GM12801 (cell line): ENCODE results near the gene C1QA.

Experiments
- TF ChIP-seq, protein P1 (sequence below): IDR thresholded peaks from one replicate; pipeline ENCODE4 v1.5.1; 2011; ENCODE audit warnings: control low read depth; ENCODE audit not compliant: insufficient read length; ENCODE audit errors: extremely low read depth

Gene C1QA

DNA sequence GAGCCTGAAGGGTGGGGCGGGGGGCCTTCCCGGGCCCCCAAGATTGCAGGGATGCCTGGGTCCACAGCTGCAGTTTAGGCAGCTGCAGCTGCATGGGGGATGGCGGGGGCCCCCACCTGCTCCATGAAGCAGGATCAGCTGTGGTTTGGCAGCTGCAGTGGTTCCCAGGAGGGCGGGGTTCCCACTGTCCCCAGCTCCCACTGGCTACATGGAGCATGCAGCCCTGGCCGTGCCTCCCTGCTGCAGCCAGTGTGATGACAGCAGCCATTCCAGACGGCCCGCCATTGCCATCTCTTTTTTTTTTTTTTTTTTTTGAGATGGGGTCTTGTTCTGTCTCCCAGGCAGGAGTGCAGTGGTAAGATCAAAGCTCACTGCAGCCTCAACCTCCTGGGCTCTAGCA is 992 bp upstream of the C1QA start:
- TF ChIP-seq, protein P1, sequence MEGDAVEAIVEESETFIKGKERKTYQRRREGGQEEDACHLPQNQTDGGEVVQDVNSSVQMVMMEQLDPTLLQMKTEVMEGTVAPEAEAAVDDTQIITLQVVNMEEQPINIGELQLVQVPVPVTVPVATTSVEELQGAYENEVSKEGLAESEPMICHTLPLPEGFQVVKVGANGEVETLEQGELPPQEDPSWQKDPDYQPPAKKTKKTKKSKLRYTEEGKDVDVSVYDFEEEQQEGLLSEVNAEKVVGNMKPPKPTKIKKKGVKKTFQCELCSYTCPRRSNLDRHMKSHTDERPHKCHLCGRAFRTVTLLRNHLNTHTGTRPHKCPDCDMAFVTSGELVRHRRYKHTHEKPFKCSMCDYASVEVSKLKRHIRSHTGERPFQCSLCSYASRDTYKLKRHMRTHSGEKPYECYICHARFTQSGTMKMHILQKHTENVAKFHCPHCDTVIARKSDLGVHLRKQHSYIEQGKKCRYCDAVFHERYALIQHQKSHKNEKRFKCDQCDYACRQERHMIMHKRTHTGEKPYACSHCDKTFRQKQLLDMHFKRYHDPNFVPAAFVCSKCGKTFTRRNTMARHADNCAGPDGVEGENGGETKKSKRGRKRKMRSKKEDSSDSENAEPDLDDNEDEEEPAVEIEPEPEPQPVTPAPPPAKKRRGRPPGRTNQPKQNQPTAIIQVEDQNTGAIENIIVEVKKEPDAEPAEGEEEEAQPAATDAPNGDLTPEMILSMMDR: no peak

DNA sequence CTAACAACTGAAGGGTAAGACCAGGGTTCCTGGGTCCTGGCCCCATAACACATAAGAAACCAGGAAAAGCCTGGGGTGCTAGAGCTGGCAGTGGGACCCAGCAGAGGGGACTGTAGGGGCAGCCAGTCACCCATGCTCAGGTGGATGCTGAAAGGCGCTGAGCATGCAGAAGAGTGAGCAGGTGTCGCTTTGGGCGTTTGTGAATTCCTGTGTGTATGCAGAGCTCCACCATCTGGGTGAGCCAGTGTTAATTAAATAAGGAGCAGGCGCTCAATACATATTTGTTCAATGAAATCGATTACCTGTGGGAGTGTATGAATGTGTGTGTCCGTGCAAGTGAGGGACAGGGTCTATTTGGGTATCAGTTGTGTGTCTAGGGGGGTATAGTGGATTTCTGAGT is 499 bp downstream of the C1QA start:
- TF ChIP-seq, protein P1: no peak

DNA sequence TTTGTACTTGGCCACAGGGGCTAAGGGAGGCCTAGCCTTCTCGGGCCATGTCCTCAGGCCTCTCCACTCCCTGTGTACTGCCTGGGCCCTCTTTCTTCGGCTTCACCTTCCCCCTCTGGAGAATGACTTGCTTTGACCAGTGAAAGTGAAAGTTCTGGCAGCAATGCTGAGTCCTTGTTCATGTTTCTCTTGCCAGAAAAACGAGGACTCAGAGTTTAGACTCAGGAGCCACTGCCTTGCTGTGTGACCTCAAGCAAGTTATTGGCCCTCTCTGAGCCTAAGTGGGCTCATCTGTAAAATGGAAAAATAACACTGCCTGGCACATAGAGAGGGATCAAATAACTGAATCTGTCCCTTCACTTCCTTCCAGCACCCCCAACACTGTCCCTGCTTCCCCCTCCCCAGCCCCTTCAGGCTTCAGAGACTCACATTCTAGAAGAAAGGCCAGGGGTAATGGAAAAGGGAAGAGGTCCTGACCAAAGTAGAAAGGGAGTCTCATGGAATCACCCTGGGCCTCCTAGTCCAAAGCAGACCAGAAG is 1.5 kb downstream of the C1QA start:
- TF ChIP-seq, protein P1: no peak

DNA sequence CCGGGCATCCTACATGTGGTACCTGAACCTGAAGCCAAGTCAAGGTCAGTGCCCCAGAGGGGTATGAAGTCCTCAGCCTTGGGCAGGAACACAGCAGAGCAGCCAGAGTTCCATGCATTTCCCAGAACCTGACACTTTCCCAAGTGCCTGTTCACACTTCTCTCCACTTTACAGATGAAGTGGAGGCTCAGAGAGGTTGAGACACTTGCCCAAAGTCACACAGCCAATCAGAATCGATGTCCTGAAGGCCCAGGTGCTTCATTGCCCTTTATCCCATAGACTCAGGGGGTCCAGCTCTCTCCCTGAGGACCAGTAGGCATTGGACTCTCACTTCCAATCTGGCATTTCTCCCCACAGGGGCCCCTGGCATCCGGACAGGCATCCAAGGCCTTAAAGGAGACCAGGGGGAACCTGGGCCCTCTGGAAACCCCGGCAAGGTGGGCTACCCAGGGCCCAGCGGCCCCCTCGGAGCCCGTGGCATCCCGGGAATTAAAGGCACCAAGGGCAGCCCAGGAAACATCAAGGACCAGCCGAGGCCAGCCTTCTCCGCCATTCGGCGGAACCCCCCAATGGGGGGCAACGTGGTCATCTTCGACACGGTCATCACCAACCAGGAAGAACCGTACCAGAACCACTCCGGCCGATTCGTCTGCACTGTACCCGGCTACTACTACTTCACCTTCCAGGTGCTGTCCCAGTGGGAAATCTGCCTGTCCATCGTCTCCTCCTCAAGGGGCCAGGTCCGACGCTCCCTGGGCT is 2.2 kb downstream of the C1QA start:
- TF ChIP-seq, protein P1: no peak

DNA sequence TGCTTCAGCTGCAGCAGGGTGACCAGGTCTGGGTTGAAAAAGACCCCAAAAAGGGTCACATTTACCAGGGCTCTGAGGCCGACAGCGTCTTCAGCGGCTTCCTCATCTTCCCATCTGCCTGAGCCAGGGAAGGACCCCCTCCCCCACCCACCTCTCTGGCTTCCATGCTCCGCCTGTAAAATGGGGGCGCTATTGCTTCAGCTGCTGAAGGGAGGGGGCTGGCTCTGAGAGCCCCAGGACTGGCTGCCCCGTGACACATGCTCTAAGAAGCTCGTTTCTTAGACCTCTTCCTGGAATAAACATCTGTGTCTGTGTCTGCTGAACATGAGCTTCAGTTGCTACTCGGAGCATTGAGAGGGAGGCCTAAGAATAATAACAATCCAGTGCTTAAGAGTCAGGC is 2.9 kb downstream of the C1QA start:
- TF ChIP-seq, protein P1: no peak

DNA sequence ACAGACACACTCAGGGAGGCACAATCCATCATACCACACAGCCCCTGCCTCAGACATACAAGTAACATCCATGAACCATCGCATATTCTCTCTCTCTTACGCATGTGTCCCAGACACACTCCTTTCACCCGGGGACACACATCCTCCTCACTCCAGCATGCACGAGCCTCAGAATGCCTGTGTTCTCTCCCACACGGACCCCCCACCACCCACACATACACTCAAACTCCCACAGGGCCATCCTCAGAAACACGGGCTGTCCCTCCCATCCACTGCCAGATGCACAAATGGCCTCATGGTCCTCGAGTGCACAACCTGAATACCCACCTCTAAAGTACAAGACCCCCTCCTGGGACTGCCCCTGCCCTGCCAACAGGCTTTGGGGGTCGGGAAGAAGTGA is 4.8 kb downstream of the C1QA start:
- TF ChIP-seq, protein P1: no peak

DNA sequence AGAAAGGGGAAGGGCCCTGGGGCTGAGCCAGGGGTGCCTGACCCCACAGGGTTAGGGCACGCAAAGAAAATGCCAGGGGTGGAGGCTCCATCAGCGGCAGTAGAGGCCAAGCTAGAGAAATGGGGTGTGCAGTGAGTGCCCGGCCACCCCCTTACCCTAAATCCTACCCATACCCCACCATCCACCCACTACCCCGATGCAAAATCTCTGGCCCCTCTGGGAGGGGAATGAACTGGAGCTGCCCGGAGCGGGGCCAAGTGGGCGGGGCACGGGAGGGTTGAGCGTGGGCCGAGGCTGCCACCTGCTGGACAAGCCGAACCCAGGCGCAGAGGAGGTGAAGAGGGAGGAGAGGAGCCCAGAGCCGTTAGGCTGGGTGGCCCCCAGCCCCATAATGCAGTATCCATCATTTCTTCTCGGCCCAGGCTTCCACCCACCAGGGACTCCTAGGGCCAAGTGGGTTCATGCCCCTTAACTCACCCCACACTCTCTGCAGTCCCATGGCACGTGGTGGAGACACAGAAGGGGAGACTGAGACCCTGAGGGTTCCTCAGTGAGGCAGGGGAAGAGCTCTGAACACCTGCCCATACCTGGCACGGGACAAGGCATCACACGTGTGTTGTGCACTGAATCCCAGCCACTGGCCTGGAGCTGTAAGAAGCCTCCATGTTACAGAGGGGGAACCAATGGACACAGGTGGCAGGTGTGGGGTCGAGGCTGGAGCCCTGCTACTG is 5.6 kb downstream of the C1QA start:
- TF ChIP-seq, protein P1: no peak
